HL-60 (cell line): Measurements from ENCODE around the gene TMEFF2.
"Not testable (repeated sequence)": the region's sequence is repeated elsewhere in the genome, so short reads cannot be mapped to it uniquely, and the experiment has no call there.

Experiments
- DNase-seq, 2 experiments: peaks; one replicate each; pipeline ENCODE4 v3.0.0-alpha.2; 2010 to 2020; ENCODE audit warnings: low read depth in 1 of 2, low spot score in 1 of 2
- H3K27ac ChIP-seq: fragments of 250-450 bp; sonication (Bioruptor Pico); replicated peaks from 2 replicates; pipeline ENCODE4 v1.5.1; 2020; ENCODE audit warnings: mild to moderate bottlenecking, moderate library complexity
- H3K27me3 ChIP-seq: fragments of 250-450 bp; sonication (Bioruptor Pico); 2 replicates; pipeline ENCODE4 v1.5.1; 2021; ENCODE audit warnings: mild to moderate bottlenecking, moderate library complexity; ENCODE audit not compliant: insufficient read depth, poor library complexity, severe bottlenecking
- H3K4me3 ChIP-seq: replicated peaks from 2 replicates; pipeline ENCODE4 v1.5.1; 2011; ENCODE audit warnings: mild to moderate bottlenecking, control low read depth, low read length; ENCODE audit not compliant: insufficient read depth
- GABPA ChIP-seq: IDR thresholded peaks from 2 replicates; pipeline ENCODE4 v1.6.1; 2012; ENCODE audit warnings: low read depth
- POLR2AphosphoS5 ChIP-seq: IDR thresholded peaks from 2 replicates; pipeline ENCODE4 v1.6.1; 2012; ENCODE audit warnings: low read depth
- REST ChIP-seq: IDR thresholded peaks from 2 replicates; pipeline ENCODE4 v1.6.1; 2012; ENCODE audit warnings: low read depth; ENCODE audit not compliant: insufficient replicate concordance
- SPI1 ChIP-seq: IDR thresholded peaks from 2 replicates; pipeline ENCODE4 v1.6.1; 2012; ENCODE audit warnings: low read depth, mild to moderate bottlenecking, borderline replicate concordance
- TF ChIP-seq, protein P1 (sequence below): IDR thresholded peaks from one replicate; pipeline ENCODE4 v1.5.1; 2011; ENCODE audit warnings: low read length, control low read depth, inconsistent platforms; ENCODE audit not compliant: insufficient read depth

TMEFF2 gene

GRCh38 chr2:192122946-192123345, 71.8 kb downstream of the TMEFF2 start:
- Histone ChIP-seq H3K27me3 (peaks cover 2% of the 10 kb centered on the region), H3K4me3 (no peak overlapping the region), H3K27ac (no peak overlapping the region)
- no peak for TF ChIP-seq POLR2AphosphoS5
- no peak for TF ChIP-seq REST
- DNase-seq, result no peak

DNA sequence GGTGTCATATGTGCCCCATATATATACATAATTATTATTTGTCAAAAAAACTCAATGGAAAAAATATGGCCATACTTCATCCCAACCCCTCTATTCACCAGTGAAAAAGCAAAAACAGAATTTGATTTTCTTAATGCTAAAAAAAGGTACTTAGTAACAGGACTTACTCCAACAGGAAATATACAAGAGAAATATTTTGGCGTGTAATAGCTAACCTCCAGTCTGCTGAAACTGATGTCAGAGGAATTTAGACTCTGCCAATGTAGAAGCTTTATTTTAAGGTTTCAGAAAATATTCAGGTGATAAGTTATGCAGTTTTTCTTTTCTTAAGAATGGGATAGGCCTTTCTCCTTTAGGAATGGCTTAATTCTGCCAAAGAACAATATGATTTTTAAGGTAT, 72.6 kb downstream of the TMEFF2 start:
- Histone ChIP-seq H3K27ac (no peak overlapping the region), H3K27me3 (no peaks in the 10 kb centered on the region), H3K4me3 (no peak overlapping the region)
- no peak for DNase-seq
- no peak for TF ChIP-seq POLR2AphosphoS5
- TF ChIP-seq, protein P1, sequence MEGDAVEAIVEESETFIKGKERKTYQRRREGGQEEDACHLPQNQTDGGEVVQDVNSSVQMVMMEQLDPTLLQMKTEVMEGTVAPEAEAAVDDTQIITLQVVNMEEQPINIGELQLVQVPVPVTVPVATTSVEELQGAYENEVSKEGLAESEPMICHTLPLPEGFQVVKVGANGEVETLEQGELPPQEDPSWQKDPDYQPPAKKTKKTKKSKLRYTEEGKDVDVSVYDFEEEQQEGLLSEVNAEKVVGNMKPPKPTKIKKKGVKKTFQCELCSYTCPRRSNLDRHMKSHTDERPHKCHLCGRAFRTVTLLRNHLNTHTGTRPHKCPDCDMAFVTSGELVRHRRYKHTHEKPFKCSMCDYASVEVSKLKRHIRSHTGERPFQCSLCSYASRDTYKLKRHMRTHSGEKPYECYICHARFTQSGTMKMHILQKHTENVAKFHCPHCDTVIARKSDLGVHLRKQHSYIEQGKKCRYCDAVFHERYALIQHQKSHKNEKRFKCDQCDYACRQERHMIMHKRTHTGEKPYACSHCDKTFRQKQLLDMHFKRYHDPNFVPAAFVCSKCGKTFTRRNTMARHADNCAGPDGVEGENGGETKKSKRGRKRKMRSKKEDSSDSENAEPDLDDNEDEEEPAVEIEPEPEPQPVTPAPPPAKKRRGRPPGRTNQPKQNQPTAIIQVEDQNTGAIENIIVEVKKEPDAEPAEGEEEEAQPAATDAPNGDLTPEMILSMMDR, result no peak
- no peak for TF ChIP-seq SPI1
- no peak for TF ChIP-seq REST
- TF ChIP-seq GABPA, result no peak

GRCh38 chr2:192119536-192119935, 75.2 kb downstream of the TMEFF2 start:
- no peak for DNase-seq
- no peak overlapping the region for H3K27ac ChIP-seq
- TF ChIP-seq POLR2AphosphoS5 (no peak), GABPA (no peak), SPI1 (no peak), REST (no peak)
- TF ChIP-seq, protein P1, result no peak
- no peak overlapping the region for H3K4me3 ChIP-seq
- no peaks in the 10 kb centered on the region for H3K27me3 ChIP-seq

DNA sequence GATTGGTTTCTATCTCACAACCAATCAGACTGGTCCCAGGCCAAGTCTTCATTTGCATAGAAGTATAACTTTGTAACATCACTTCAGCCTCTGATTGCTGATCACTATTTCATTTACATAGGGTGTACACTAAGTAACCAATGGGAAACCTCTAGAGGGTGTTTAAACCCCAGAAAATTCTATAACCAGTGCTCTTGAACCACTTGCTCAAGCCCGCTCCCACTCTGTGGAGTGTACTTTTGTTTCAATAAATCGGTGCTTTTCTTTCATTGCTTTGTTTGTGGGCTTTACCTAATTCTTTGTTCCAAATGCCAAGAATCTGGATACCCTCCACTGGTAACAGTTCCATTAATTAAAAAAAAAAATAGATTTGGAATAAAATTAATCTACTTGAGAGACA, 77.0 kb downstream of the TMEFF2 start:
- no peak for DNase-seq
- Histone ChIP-seq H3K4me3 (no peak overlapping the region), H3K27ac (no peak overlapping the region), H3K27me3 (no peaks in the 10 kb centered on the region)
- no peak for TF ChIP-seq POLR2AphosphoS5
- TF ChIP-seq, protein P1, result no peak
- no peak for TF ChIP-seq GABPA
- TF ChIP-seq SPI1, result no peak
- no peak for TF ChIP-seq REST

GRCh38 chr2:192111536-192111935, 83.2 kb downstream of the TMEFF2 start:
- H3K27ac ChIP-seq, DNase-seq, H3K4me3 ChIP-seq, H3K27me3 ChIP-seq: not testable (repeated sequence)
